CD14-positive monocyte (primary cell): Measurements from ENCODE around the gene GLI3. TPM values are rescaled to one million over a fixed set of nuclear protein-coding genes. Genes with fewer than 3 reads are reported as not detected.

Source experiments
- DNase-seq, 3 donors: peaks; one replicate each; pipeline ENCODE4 v3.0.0-alpha.2; 2011 to 2022
- H2AFZ ChIP-seq: 2 replicates; pipeline ENCODE4 v1.6.0; 2012; ENCODE audit warnings: mild to moderate bottlenecking, low read depth, low read length, inconsistent platforms; ENCODE audit not compliant: insufficient read depth, poor library complexity, severe bottlenecking
- H3K27ac ChIP-seq, 2 donors: 1 replicate in 1 of 2; 2 replicates in 1 of 2; pipeline ENCODE4 v1.5.1; 2012 to 2013; ENCODE audit warnings: low read length in 2 of 2, control low read depth in 1 of 2, inconsistent platforms in 1 of 2, low read depth in 1 of 2, mild to moderate bottlenecking in 1 of 2
- H3K27me3 ChIP-seq, 2 donors: one replicate each; pipeline versions ENCODE4 v1.6.0 to v1.6.1; 2011 to 2013; ENCODE audit warnings: low read length in 2 of 2; ENCODE audit not compliant: control insufficient read depth in 2 of 2, insufficient read depth in 2 of 2
- H3K36me3 ChIP-seq, 2 donors: replicated peaks in 1 of 2; 1 replicate in 1 of 2; 2 replicates in 1 of 2; pipeline versions ENCODE4 v1.5.1 to v1.6.1; 2012 to 2013; ENCODE audit warnings: low read length in 2 of 2, control low read depth in 1 of 2, inconsistent platforms in 1 of 2, mild to moderate bottlenecking in 1 of 2; ENCODE audit not compliant: insufficient read depth in 2 of 2, control insufficient read depth in 1 of 2
- H3K4me1 ChIP-seq, 2 donors: 1 replicate in 1 of 2; 2 replicates in 1 of 2; pipeline versions ENCODE4 v1.5.1 to v1.6.1; 2012 to 2013; ENCODE audit warnings: low read length in 2 of 2, control low read depth in 1 of 2, inconsistent platforms in 1 of 2, mild to moderate bottlenecking in 1 of 2, moderate library complexity in 1 of 2; ENCODE audit not compliant: insufficient read depth in 2 of 2, control insufficient read depth in 1 of 2
- H3K4me2 ChIP-seq: replicated peaks from 2 replicates; pipeline ENCODE3; 2012; ENCODE audit warnings: low read length, moderate library complexity, mild to moderate bottlenecking; ENCODE audit not compliant: poor library complexity, severe bottlenecking; ENCODE audit errors: extremely low read depth
- H3K4me3 ChIP-seq, 3 experiments: fragments of 200-600 bp in 1 of 3; sonication (generic) in 1 of 3; replicated peaks in 1 of 3; 1 replicate in 2 of 3; 2 replicates in 1 of 3; pipeline ENCODE4 v1.5.1; 2011 to 2013; ENCODE audit warnings: low read length in 3 of 3, mild to moderate bottlenecking in 3 of 3, control low read depth in 2 of 3, low read depth in 2 of 3, inconsistent platforms in 1 of 3, moderate library complexity in 1 of 3
- H3K79me2 ChIP-seq: 2 replicates; pipeline ENCODE4 v1.6.0; 2012; ENCODE audit warnings: mild to moderate bottlenecking, control low read depth, inconsistent platforms, low read length, moderate library complexity; ENCODE audit not compliant: insufficient read depth
- H3K9ac ChIP-seq: 2 replicates; pipeline ENCODE4 v1.6.0; 2017; ENCODE audit warnings: low read length, mild to moderate bottlenecking; ENCODE audit not compliant: insufficient read depth, poor library complexity, severe bottlenecking
- H3K9me3 ChIP-seq, 2 donors: replicated peaks in 1 of 2; 1 replicate in 1 of 2; 2 replicates in 1 of 2; pipeline versions ENCODE4 v1.5.1 to v1.6.1; 2012 to 2013; ENCODE audit warnings: low read length in 2 of 2, control low read depth in 1 of 2; ENCODE audit not compliant: control insufficient read depth in 1 of 2, insufficient read depth in 1 of 2
- H4K20me1 ChIP-seq: 2 replicates; pipeline ENCODE4 v1.6.0; 2012; ENCODE audit warnings: mild to moderate bottlenecking, low read length, control low read depth, moderate library complexity; ENCODE audit not compliant: insufficient read depth
- H3K27ac Mint-ChIP-seq, 7 donors: one replicate each; pipeline ENCODE4 v1.8.0; 2020; ENCODE audit warnings: mild to moderate bottlenecking in 7 of 7, mixed read lengths in 7 of 7, moderate library complexity in 6 of 7, inconsistent platforms in 2 of 7
- H3K27me3 Mint-ChIP-seq, 3 donors: one replicate each; pipeline ENCODE4 v1.8.0; 2021 to 2022; ENCODE audit warnings: low read depth in 3 of 3, mild to moderate bottlenecking in 3 of 3, mixed read lengths in 3 of 3, moderate library complexity in 3 of 3, inconsistent platforms in 1 of 3
- H3K36me3 Mint-ChIP-seq, 2 donors: one replicate each; pipeline ENCODE4 v1.8.0; 2020; ENCODE audit warnings: mixed read lengths in 2 of 2, inconsistent platforms in 1 of 2, mild to moderate bottlenecking in 1 of 2
- H3K4me1 Mint-ChIP-seq: one replicate; pipeline ENCODE4 v1.8.0; 2020; ENCODE audit warnings: mild to moderate bottlenecking, mixed read lengths
- H3K4me3 Mint-ChIP-seq, 2 donors: one replicate each; pipeline ENCODE4 v1.8.0; 2020; ENCODE audit warnings: mild to moderate bottlenecking in 2 of 2, mixed read lengths in 2 of 2, moderate library complexity in 1 of 2
- H3K9me3 Mint-ChIP-seq, 7 donors: one replicate each; pipeline ENCODE4 v1.8.0; 2020 to 2022; ENCODE audit warnings: mixed read lengths in 7 of 7, mild to moderate bottlenecking in 6 of 7, moderate library complexity in 6 of 7, inconsistent platforms in 2 of 7
- CTCF ChIP-seq: fragments of 200-600 bp; IDR thresholded peaks from one replicate; pipeline ENCODE4 v1.8.0; 2022; ENCODE audit warnings: antibody characterized with exemption, mild to moderate bottlenecking
- WGBS: methylation state at CpG from one replicate; pipeline ENCODE4 v1.1.5; 2013; ENCODE audit warnings: missing lambda C conversion rate; ENCODE audit not compliant: insufficient coverage; 5-methylcytosine and 5-hydroxymethylcytosine counted together
- intact Hi-C, 2 donors: fragments of 100-400 bp; cut with micrococcal nuclease; formaldehyde crosslinking; loops; one replicate each; pipeline versions ENCODE4 v1.15.0 to v1.15.1; 2023
- polyA plus RNA-seq, 3 donors: library from polyadenylated mRNA; depleted of rRNA in 1 of 3; unstranded in 2 of 3; stranded (reverse) in 1 of 3; fragments of 300-500 nt in 2 of 3; fragments of >200 nt in 1 of 3; fragmentation: Illumina TruSeq in 2 of 3; gene quantifications; 1 replicate in 2 of 3; 2 replicates in 1 of 3; pipeline ENCODE4 v1.2.3, GENCODE V29; 2012 to 2021

Gene GLI3
- polyA plus RNA-seq, 3 donors = not detected

GRCh38 chr7:42128703-42129102, 108.3 kb downstream of the GLI3 start:
- no peak for TF ChIP-seq CTCF
- no peak overlapping the region for H3K27ac ChIP-seq
- no peaks in the 10 kb centered on the region for H4K20me1 ChIP-seq
- Mint-ChIP-seq H3K36me3 (no peaks in the 10 kb centered on the region), H3K4me3 (no peak overlapping the region), H3K9me3 (peaks cover 0 to 1% (median 0%) of the 10 kb centered on the region in 7 donors), H3K27me3 (peaks cover 0 to 5% (median 0%) of the 10 kb centered on the region in 3 donors), H3K4me1 (no peaks in the 10 kb centered on the region), H3K27ac (no peak overlapping the region)
- no CpG with 5 or more reads among the region's 2 CpGs for whole genome bisulfite sequencing
- intact Hi-C loops = no loop called here
- no peaks in the 10 kb centered on the region for H3K27me3 ChIP-seq
- H3K9me3 ChIP-seq = no peaks in the 10 kb centered on the region
- no peaks in the 10 kb centered on the region for H3K79me2 ChIP-seq
- no peak overlapping the region for H3K4me3 ChIP-seq
- DNase-seq = no peak
- H3K4me2 ChIP-seq = no peak overlapping the region
- no peaks in the 10 kb centered on the region for H3K36me3 ChIP-seq
- H3K9ac ChIP-seq = no peak overlapping the region
- no peaks in the 10 kb centered on the region for H3K4me1 ChIP-seq
- no peak overlapping the region for H2AFZ ChIP-seq

GRCh38 chr7:42127232-42127622, 109.8 kb downstream of the GLI3 start:
- H3K27me3 Mint-ChIP-seq = peaks cover 0 to 3% (median 0%) of the 10 kb centered on the region in 3 donors
- Histone ChIP-seq H3K4me2 (no peak overlapping the region), H3K4me3 (no peak overlapping the region), H2AFZ (no peak overlapping the region), H3K9me3 (no peaks in the 10 kb centered on the region), H3K9ac (no peak overlapping the region), H3K27ac (no peak overlapping the region), H3K79me2 (no peaks in the 10 kb centered on the region), H4K20me1 (no peaks in the 10 kb centered on the region), H3K4me1 (no peaks in the 10 kb centered on the region), H3K27me3 (no peaks in the 10 kb centered on the region), H3K36me3 (no peaks in the 10 kb centered on the region)
- intact Hi-C loops = no loop called here
- no peak overlapping the region for H3K27ac Mint-ChIP-seq
- no peak for TF ChIP-seq CTCF
- no peak for DNase-seq
- no peak overlapping the region for H3K4me3 Mint-ChIP-seq
- H3K36me3 Mint-ChIP-seq = no peaks in the 10 kb centered on the region
- H3K4me1 Mint-ChIP-seq = no peaks in the 10 kb centered on the region
- H3K9me3 Mint-ChIP-seq = peaks cover 0 to 1% (median 0%) of the 10 kb centered on the region in 7 donors
